HG03025 (cell line): ENCODE measurements around the gene MED1.
"Not testable (repeated sequence)": the region's sequence is repeated elsewhere in the genome, so short reads cannot be mapped to it uniquely, and the experiment has no call there.

ENCODE experiments used
- ATAC-seq: cut with Tn5 transposase; IDR thresholded peaks from one replicate; pipeline ENCODE4 v1.9.1; 2021; ENCODE audit warnings: mild to moderate bottlenecking, moderate library complexity; ENCODE audit not compliant: unreplicated experiment, low FRiP score

The MED1 gene

GRCh38 chr17:39367805-39368204 lies 83.3 kb downstream of the MED1 start:
- ATAC-seq, result not testable (repeated sequence)

- no peak for ATAC-seq
Measured at GRCh38 chr17:39365872-39366271, 85.2 kb downstream of the MED1 start.

- no peak for ATAC-seq
Measured at GRCh38 chr17:39365242-39365641, 85.8 kb downstream of the MED1 start.

- ATAC-seq, result no peak
Measured at GRCh38 chr17:39364236-39365025, 86.6 kb downstream of the MED1 start.

- no peak for ATAC-seq
Measured at GRCh38 chr17:39361064-39361463, 90.0 kb downstream of the MED1 start.

- no peak for ATAC-seq
Measured at GRCh38 chr17:39360537-39360936, 90.5 kb downstream of the MED1 start.

- ATAC-seq, result no peak
Measured at GRCh38 chr17:39359994-39360393, 91.1 kb downstream of the MED1 start.

GRCh38 chr17:39357986-39358385 lies 93.1 kb downstream of the MED1 start:
- ATAC-seq, result no peak

- no peak for ATAC-seq
Measured at GRCh38 chr17:39357488-39357887, 93.6 kb downstream of the MED1 start.
